Tibial artery (tissue), 4 donors: Measurements from ENCODE around the gene KCNN3.

Experiments used
- DNase-seq, 2 donors: peaks; one replicate each; pipeline ENCODE4 v3.0.0-alpha.2; 2019
- H3K27ac ChIP-seq, 2 donors: fragments of 200-600 bp; sonication (generic) in 1 of 2; 1 replicate in 1 of 2; 2 replicates in 1 of 2; pipeline ENCODE4 v1.5.1; 2018 to 2019; ENCODE audit warnings: mild to moderate bottlenecking in 1 of 2
- H3K27me3 ChIP-seq, 2 donors: fragments of 200-600 bp; sonication (generic) in 1 of 2; one replicate each; pipeline versions ENCODE4 v1.5.1 to v1.6.0; 2016 to 2019
- H3K36me3 ChIP-seq, 3 donors: fragments of 200-600 bp; sonication (generic) in 2 of 3; one replicate each; pipeline ENCODE4 v1.5.1; 2016 to 2019; ENCODE audit warnings: mild to moderate bottlenecking in 2 of 3
- H3K4me1 ChIP-seq, 4 donors: fragments of 200-600 bp; sonication (generic) in 2 of 4; 1 replicate in 3 of 4; 2 replicates in 1 of 4; pipeline ENCODE4 v1.5.1; 2016 to 2019
- H3K4me3 ChIP-seq, 2 donors: fragments of 200-600 bp; sonication (generic) in 1 of 2; 1 replicate in 1 of 2; 2 replicates in 1 of 2; pipeline ENCODE4 v1.5.1; 2018 to 2019; ENCODE audit warnings: mild to moderate bottlenecking in 2 of 2
- H3K9me3 ChIP-seq, 3 donors: fragments of 200-600 bp; sonication (generic) in 1 of 3; one replicate each; pipeline ENCODE4 v1.5.1; 2016 to 2019
- CTCF ChIP-seq, 2 experiments: fragments of 200-600 bp in 1 of 2; fragments of 450-650 bp in 1 of 2; IDR thresholded peaks; one replicate each; pipeline ENCODE4 v1.5.1; 2017 to 2019; ENCODE audit warnings: antibody characterized with exemption in 2 of 2, mild to moderate bottlenecking in 1 of 2, moderate library complexity in 1 of 2
- intact Hi-C: fragments of 100-400 bp; cut with DNase I; formaldehyde crosslinking; loops from one replicate; pipeline ENCODE4 v1.15.0; 2023; ENCODE audit warnings: low total_unique reads

Gene KCNN3

GRCh38 chr1:154807048-154807591, 63.0 kb downstream of the KCNN3 start:
- Histone ChIP-seq H3K27me3 (peaks cover 0 to 50% of the 10 kb centered on the region in 2 donors), H3K27ac (no peak overlapping the region)
- no peak for DNase-seq

GRCh38 chr1:154806333-154806732, 63.7 kb downstream of the KCNN3 start:
- Histone ChIP-seq H3K9me3 (no peaks in the 10 kb centered on the region), H3K4me3 (no peak overlapping the region), H3K4me1 (no peaks in the 10 kb centered on the region), H3K36me3 (no peaks in the 10 kb centered on the region), H3K27ac (no peak overlapping the region), H3K27me3 (peaks cover 0 to 50% of the 10 kb centered on the region in 2 donors)
- intact Hi-C loops = no loop called here
- DNase-seq = no peak
- no peak for TF ChIP-seq CTCF (IDR thresholded peaks at IDR 0.05)

More at GRCh38 chr1:154807048-154807591, 63.0 kb downstream of the KCNN3 start:
- no peak overlapping the region for H3K4me3 ChIP-seq
- H3K4me1 ChIP-seq = no peaks in the 10 kb centered on the region
- no peaks in the 10 kb centered on the region for H3K9me3 ChIP-seq
- no peak for TF ChIP-seq CTCF (IDR thresholded peaks at IDR 0.05)
- intact Hi-C loops = no loop called here
- no peaks in the 10 kb centered on the region for H3K36me3 ChIP-seq

GRCh38 chr1:154802982-154803920, 66.8 kb downstream of the KCNN3 start:
- H3K27ac ChIP-seq = no peak overlapping the region
- DNase-seq = no peak

GRCh38 chr1:154802336-154802969, 67.6 kb downstream of the KCNN3 start:
- Histone ChIP-seq H3K9me3 (no peaks in the 10 kb centered on the region), H3K4me1 (no peaks in the 10 kb centered on the region), H3K27me3 (peaks cover 0 to 27% of the 10 kb centered on the region in 2 donors), H3K36me3 (no peaks in the 10 kb centered on the region), H3K4me3 (no peak overlapping the region), H3K27ac (no peak overlapping the region)
- intact Hi-C loops = no loop called here
- DNase-seq = no peak
- TF ChIP-seq CTCF (IDR thresholded peaks at IDR 0.05) = no peak

More at GRCh38 chr1:154802982-154803920, 66.8 kb downstream of the KCNN3 start:
- TF ChIP-seq CTCF (IDR thresholded peaks at IDR 0.05) = no peak
- Histone ChIP-seq H3K4me1 (no peaks in the 10 kb centered on the region), H3K9me3 (no peaks in the 10 kb centered on the region), H3K36me3 (no peaks in the 10 kb centered on the region), H3K4me3 (no peak overlapping the region), H3K27me3 (peaks cover 0 to 35% of the 10 kb centered on the region in 2 donors)
- intact Hi-C loops = no loop called here

GRCh38 chr1:154801234-154802011, 68.7 kb downstream of the KCNN3 start:
- Histone ChIP-seq H3K4me3 (no peak overlapping the region), H3K27me3 (peaks cover 0 to 23% of the 10 kb centered on the region in 2 donors), H3K4me1 (no peaks in the 10 kb centered on the region), H3K9me3 (no peaks in the 10 kb centered on the region), H3K27ac (no peak overlapping the region), H3K36me3 (no peaks in the 10 kb centered on the region)
- no peak for DNase-seq
- TF ChIP-seq CTCF (IDR thresholded peaks at IDR 0.05) = no peak
- intact Hi-C loops = no loop called here
